Measurements from ENCODE around the gene BRINP3. TPM values are rescaled to one million over a fixed set of nuclear protein-coding genes. Genes with fewer than 3 reads are reported as not detected.

The BRINP3 gene
- total and polyA plus RNA-seq, 2 experiments from 2014 or later, result not detected

DNA sequence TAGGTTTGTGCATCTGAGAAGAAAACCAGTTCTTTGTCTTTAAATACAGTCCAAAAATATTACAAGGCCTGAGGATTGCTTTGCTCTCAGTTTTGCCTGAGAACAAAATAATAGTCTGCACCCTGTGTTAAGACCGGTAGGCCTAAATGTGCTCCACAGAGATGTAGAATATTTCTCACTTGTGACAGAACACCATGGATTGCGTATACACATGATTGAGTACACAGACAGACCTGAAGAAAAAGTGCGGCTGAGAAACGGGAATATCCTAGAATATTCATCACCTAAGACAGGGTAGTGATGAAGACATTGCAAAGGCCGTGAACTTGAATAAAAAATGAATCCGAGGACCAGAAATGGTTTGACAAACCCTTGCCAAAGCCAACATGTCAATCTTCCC is 155.4 kb downstream of the BRINP3 start:
- Histone ChIP-seq H2AFZ (no peak overlapping the region), H3K4me1 (ENCODE audit: insufficient read depth) (no peaks in the 10 kb centered on the region), H4K20me1 (replicated peaks; ENCODE audit: insufficient read depth) (no peaks in the 10 kb centered on the region), H3K27me3 (ENCODE audit: insufficient read depth) (no peaks in the 10 kb centered on the region), H3K4me2 (no peak overlapping the region), H3K27ac (ENCODE audit: low read depth) (no peak overlapping the region), H3K79me2 (replicated peaks; ENCODE audit: insufficient read depth) (no peaks in the 10 kb centered on the region), H3F3A (replicated peaks; ENCODE audit: low read depth) (no peaks in the 10 kb centered on the region), H3K36me3 (ENCODE audit: insufficient read depth) (no peaks in the 10 kb centered on the region), H3K4me3 (no peak overlapping the region), H3K9me2 (ENCODE audit: insufficient read depth) (no peaks in the 10 kb centered on the region)
- TF ChIP-seq ZNF331 (CRISPR knock-in tag; IDR thresholded peaks at IDR 0.05; ENCODE audit: low read depth) (no peak), EZH2 (IDR thresholded peaks at IDR 0.05; ENCODE audit: low read depth, unreplicated experiment) (no peak), CREB1 (CRISPR knock-in tag; IDR thresholded peaks at IDR 0.05; ENCODE audit: low read depth) (no peak), JUNB (IDR thresholded peaks at IDR 0.05; ENCODE audit: unreplicated experiment) (no peak), NANOG (IDR thresholded peaks at IDR 0.05; ENCODE audit: borderline replicate concordance) (no peak), CTCF (conservative IDR thresholded peaks at IDR 0.05; ENCODE audit: low read depth in 2 of 2) (no peak), STAT1 (IDR thresholded peaks at IDR 0.05; ENCODE audit: unreplicated experiment) (no peak), EZH2phosphoT487 (IDR thresholded peaks at IDR 0.05; ENCODE audit: unreplicated experiment) (no peak), REST (IDR thresholded peaks at IDR 0.05; ENCODE audit: unreplicated experiment) (no peak), ZNF114 (CRISPR knock-in tag; IDR thresholded peaks at IDR 0.05) (no peak), POLR2AphosphoS5 (IDR thresholded peaks at IDR 0.05; ENCODE audit: low read depth) (no peak)
- TF ChIP-seq, protein P1, sequence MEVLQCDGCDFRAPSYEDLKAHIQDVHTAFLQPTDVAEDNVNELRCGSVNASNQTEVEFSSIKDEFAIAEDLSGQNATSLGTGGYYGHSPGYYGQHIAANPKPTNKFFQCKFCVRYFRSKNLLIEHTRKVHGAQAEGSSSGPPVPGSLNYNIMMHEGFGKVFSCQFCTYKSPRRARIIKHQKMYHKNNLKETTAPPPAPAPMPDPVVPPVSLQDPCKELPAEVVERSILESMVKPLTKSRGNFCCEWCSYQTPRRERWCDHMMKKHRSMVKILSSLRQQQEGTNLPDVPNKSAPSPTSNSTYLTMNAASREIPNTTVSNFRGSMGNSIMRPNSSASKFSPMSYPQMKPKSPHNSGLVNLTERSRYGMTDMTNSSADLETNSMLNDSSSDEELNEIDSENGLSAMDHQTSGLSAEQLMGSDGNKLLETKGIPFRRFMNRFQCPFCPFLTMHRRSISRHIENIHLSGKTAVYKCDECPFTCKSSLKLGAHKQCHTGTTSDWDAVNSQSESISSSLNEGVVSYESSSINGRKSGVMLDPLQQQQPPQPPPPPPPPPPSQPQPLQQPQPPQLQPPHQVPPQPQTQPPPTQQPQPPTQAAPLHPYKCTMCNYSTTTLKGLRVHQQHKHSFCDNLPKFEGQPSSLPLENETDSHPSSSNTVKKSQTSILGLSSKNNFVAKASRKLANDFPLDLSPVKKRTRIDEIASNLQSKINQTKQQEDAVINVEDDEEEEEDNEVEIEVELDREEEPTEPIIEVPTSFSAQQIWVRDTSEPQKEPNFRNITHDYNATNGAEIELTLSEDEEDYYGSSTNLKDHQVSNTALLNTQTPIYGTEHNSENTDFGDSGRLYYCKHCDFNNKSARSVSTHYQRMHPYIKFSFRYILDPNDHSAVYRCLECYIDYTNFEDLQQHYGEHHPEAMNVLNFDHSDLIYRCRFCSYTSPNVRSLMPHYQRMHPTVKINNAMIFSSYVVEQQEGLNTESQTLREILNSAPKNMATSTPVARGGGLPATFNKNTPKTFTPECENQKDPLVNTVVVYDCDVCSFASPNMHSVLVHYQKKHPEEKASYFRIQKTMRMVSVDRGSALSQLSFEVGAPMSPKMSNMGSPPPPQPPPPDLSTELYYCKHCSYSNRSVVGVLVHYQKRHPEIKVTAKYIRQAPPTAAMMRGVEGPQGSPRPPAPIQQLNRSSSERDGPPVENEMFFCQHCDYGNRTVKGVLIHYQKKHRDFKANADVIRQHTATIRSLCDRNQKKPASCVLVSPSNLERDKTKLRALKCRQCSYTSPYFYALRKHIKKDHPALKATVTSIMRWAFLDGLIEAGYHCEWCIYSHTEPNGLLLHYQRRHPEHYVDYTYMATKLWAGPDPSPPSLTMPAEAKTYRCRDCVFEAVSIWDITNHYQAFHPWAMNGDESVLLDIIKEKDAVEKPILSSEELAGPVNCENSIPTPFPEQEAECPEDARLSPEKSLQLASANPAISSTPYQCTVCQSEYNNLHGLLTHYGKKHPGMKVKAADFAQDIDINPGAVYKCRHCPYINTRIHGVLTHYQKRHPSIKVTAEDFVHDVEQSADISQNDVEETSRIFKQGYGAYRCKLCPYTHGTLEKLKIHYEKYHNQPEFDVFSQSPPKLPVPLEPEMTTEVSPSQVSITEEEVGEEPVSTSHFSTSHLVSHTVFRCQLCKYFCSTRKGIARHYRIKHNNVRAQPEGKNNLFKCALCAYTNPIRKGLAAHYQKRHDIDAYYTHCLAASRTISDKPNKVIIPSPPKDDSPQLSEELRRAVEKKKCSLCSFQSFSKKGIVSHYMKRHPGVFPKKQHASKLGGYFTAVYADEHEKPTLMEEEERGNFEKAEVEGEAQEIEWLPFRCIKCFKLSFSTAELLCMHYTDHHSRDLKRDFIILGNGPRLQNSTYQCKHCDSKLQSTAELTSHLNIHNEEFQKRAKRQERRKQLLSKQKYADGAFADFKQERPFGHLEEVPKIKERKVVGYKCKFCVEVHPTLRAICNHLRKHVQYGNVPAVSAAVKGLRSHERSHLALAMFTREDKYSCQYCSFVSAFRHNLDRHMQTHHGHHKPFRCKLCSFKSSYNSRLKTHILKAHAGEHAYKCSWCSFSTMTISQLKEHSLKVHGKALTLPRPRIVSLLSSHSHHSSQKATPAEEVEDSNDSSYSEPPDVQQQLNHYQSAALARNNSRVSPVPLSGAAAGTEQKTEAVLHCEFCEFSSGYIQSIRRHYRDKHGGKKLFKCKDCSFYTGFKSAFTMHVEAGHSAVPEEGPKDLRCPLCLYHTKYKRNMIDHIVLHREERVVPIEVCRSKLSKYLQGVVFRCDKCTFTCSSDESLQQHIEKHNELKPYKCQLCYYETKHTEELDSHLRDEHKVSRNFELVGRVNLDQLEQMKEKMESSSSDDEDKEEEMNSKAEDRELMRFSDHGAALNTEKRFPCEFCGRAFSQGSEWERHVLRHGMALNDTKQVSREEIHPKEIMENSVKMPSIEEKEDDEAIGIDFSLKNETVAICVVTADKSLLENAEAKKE (CRISPR knock-in tag; IDR thresholded peaks at IDR 0.05), result no peak
- TF ChIP-seq, protein P2, sequence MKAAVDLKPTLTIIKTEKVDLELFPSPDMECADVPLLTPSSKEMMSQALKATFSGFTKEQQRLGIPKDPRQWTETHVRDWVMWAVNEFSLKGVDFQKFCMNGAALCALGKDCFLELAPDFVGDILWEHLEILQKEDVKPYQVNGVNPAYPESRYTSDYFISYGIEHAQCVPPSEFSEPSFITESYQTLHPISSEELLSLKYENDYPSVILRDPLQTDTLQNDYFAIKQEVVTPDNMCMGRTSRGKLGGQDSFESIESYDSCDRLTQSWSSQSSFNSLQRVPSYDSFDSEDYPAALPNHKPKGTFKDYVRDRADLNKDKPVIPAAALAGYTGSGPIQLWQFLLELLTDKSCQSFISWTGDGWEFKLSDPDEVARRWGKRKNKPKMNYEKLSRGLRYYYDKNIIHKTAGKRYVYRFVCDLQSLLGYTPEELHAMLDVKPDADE (IDR thresholded peaks at IDR 0.05), result no peak
- Mint-ChIP-seq H3K36me3 (ENCODE audit: low read depth) (no peaks in the 10 kb centered on the region), H3K4me1 (no peaks in the 10 kb centered on the region), H3K27ac (no peak overlapping the region), H3K4me3 (no peak overlapping the region), H3K9me3 (no peaks in the 10 kb centered on the region), H3K27me3 (ENCODE audit: insufficient read depth, low read depth, poor library complexity) (no peaks in the 10 kb centered on the region)
- DNase-seq (ENCODE audit: low spot score) (no peak), ATAC-seq (no peak)
